HG03108 (cell line): ENCODE results near the gene BSCL2.
"Not testable (repeated sequence)": the region's sequence is repeated elsewhere in the genome, so short reads cannot be mapped to it uniquely, and the experiment has no call there.

Experiments used
- ATAC-seq: cut with Tn5 transposase; IDR thresholded peaks from one replicate; pipeline ENCODE4 v1.9.1; 2021; ENCODE audit warnings: moderate library complexity; ENCODE audit not compliant: unreplicated experiment

BSCL2 gene

DNA sequence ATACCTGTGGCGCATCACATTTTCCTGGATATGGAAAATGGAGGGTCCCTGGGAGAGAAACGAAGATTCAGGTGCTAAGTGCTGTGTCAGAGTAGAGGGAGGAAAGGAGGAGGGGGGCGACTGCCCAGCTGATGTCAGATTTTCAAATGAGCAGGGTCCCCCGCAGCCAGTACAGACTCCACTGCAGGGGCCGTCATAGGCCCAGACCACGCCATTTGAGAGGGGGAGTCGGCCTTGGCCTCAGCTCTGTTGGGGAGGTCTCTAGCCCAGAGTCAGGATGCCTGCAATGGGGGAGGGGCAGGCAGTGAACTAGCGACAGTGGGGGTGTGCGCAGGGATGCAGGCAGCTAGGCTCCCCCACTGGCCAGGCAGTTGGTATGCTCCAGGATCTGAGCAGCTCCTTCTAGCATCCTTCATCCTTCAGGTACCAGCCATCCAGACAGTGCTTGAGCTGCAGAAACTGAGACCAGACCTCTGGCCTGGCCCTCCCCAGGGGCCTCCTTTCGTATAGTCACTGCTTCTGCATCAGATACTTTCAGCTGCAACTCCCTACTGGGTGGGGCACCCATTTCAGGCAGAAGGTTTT lies at the start of gene BSCL2, which contains the start of gene GNG3:
BSCL2 (minus strand) TSS at position 148 of the 585 bp plus-strand sequence. CDS start 229 bp downstream, outside the sequence.
GNG3 (plus strand) TSS at position 400 of the 585 bp plus-strand sequence. CDS start 620 bp downstream, outside the sequence.
- ATAC-seq = no peak

DNA sequence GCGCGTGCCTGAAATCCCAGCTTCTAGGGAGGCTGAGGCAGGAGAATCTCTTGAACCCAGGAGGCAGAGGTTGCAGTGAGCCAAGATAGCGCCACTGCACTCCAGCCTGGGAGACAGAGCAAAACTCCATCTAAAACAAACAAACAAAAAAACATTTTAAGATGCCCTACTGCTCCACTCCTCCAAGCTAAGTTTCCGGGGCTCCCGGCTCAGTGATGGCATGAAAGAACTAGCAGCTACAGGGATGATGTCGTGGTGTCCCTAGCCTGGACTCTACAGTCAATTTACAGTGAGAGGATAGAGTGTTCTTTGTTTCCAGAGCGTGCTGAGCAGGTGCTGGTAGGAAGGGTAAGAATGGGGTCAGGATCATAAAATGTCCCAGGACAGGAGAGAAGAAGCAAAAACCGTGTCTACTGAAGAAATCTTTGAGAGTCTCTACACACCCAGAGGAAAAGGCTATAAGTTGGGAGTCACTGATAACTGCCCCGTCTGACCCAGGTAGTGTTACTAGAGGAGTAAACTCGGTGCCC lies 47.9 kb upstream of the BSCL2 start:
- ATAC-seq = no peak

DNA sequence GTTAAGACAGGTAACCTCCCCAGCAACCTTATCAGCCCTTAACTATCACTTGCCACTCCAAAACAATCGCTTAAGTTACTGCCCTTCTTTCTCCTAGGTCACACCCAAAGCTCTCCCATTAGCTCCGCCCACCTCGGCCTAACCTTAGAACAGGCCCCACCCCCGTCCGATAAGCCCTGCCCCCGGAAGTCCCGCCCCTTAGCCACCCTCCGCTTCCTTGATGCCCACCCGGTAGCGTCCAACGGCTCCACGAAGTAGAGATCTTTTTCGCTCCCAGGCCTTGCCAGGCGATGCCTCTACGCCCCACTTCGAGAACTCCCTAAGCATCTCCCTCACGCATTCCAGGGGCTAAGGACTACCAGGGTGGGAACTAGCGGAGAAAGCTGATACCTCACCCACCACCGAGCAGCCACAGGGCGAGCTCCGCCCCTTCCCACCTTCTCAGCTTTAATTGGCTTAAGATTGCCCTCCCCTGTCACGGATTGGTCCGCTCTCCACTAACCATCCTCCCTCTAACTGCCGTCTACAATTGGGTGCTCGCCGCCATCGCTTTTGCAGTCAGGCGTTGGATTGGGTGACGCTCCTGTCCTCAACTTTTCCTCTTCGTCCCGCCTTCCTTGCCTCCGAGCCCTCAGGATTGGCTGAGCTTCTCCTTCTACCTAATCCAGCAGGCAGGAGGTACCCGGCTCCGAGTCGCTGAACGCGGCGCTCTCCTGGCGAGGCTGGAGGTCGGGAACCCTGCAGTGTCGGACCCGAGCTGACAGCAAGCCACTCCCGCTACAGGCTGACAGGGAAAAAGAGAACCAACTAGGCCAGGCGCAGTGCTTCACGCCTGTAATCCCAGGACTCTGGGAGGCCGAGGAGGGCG lies 46.7 kb upstream of the BSCL2 start, which contains the start of gene ZBTB3:
ZBTB3 (minus strand) TSS at position 425 of the 868 bp plus-strand sequence. CDS start 496 bp downstream, outside the sequence.
- ATAC-seq = peak; percentile 96

DNA sequence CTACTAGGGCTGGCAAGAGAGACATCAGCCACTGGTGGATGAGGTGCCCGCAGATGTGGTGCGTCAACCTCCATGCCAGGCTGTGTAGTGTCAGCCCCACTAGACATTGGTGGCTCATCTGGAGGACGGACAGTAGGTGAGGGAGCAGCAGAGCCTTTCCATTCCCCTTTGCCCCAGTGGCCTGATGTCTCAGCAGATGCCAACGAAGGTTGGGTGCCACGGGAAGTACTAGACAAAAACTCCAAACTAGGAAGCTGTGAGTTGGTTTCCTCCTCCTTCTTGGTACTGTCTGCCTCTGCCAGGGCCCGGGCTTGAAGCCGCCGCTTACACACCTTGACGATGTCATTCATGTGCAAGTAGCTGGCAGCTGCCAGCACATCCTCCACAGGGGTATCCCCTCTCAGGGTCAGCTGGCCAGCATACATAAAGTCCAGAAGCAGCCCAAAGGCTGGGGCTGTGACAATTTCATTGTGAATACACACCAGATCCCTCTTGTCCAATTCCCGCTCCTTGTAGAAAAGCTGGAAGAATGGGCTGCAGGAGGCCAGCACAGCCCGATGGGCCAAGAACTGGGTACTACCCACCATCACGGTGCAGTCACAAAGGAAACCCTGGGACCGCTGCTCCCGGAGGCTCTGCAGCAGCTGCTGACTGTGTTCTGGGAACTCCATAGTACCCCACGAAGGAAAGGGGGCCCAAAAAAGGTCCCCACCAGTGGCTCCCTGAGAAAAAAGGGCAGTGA lies 45.9 kb upstream of the BSCL2 start:
- ATAC-seq = peak; percentile 0

DNA sequence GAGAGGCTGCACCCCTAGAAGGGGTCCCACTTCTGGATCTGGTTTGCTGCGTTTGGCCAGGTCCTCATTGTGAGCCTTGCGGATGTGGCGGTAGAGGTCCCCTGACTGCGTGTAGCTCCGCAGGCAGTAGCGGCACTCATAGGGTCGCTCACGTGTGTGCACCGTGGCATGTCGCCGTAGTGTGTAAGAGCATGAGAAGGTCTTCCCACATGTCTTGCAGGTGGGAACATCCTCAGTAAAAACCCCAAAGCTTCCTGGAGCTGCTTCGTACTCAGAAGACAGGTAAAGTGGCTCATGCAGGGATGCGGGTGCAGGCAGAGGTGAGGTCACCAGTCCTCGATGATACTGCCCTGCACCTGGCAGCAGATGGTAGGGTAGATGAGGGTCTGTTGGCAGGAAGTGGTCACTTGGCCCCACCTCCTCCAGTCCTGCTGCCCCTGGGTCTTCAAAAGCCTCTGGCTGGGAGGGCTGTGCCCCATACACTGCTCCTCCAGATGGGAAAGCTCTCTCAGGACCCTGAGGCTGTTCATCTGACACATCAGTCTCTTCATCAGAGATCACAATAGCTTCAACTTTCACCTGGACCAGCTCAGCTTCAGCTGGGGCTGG lies 45.1 kb upstream of the BSCL2 start:
- ATAC-seq = no peak

DNA sequence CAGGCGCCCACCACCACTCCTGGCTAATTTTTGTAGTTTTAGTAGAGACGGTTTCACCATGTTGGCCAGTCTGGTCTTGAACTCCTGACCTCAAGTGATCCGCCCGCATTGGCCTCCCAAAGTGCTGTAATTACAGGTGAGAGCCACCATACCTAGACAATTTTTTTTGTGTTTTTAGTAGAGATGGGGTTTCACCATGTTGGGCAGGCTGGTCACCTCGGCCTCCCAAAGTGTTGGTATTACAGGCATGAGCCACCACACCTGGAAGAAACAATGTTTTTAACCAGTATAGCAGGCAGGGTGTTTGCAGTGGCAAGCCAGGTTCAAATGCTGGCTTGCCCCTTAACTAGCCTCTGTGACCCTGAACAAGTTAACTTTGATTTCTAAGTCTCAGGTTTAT lies 42.7 kb upstream of the BSCL2 start:
- not testable (repeated sequence) for ATAC-seq

DNA sequence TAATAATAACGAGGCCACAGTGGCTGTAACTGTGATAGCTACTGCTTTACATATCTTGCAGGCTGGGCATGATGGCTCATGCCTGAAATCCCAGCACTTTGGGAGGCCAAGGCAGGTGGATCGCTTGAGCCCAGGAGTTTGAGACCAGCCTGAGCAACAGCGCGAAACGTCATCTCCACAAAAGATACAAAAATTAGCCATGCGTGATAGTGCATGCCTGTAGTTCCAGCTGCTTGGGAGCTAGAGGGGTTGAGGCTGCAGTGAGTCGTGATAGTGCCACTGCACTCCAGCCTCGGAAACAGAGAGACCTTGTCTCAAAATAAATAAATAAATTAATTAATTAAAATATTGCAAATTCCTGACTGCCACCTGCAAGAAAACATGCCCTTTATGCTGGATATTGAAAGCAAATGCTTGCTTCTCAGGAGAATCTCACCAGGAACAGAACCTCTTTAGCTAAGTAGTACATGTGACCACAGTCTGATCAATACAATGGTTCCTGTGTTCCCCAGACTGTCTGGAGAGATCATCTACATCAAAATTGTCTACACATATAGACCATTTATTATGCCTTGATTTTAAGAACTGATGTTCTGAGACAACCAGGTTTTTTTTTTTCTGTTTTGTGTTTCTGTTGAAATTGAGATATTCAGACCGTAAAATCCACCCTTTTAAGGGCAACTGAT lies 40.4 kb upstream of the BSCL2 start:
- no peak for ATAC-seq

DNA sequence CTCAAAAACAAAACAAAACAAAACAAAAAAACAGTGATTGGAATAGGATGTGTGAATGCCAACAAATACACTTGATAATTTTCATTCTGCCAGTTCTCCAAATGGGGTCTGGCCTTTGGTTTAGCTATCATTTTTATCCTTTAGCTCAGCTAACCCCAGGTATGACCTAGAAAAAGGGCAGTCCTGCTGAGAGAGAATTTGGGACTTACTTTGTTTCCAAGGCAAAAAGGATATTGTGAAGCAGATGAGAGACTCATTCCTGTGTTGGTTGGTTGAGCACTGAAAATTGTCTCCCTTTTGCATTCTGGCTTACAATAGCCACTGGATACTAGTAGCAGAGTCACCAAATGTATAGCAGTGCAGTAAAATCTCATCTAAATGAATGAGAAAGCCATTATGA lies 30.0 kb upstream of the BSCL2 start:
- no peak for ATAC-seq

DNA sequence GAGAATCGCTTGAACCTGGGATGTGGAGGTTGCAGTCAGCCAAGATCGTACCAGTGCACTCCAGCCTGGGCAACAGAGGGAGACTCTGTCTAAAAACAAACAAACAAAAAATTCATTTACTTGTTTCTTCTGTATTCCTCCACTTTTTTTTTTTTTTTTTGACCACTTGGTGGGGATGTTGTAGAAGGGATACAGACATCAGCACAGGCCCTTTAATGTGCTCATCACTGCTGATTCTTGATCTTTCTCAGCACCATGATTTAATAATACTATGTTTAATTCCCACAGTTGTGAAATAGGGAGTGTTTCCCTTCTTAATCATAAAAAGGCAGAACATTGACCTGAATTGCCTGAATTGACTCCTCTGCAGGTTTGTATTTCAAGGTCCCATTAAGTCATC lies 25.6 kb upstream of the BSCL2 start:
- ATAC-seq = no peak

DNA sequence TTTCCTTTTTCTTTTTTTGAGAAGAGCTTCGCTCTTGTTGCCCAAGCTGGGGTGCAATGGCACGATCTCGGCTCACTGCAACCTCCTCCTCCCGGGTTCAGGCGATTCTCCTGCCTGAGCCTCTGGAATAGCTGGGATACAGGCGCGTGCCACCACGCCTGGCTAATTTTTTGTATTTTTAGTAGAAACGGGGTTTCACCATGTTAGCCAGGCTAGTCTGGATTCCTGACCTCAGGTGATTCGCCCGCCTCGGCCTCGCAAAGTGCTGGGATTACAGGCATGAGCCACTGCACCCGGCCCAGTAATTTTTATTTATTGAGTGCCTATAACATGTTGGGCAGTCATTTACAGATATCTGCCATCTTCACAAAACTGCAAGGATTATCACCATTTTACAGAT lies 22.9 kb upstream of the BSCL2 start:
- ATAC-seq = not testable (repeated sequence)

DNA sequence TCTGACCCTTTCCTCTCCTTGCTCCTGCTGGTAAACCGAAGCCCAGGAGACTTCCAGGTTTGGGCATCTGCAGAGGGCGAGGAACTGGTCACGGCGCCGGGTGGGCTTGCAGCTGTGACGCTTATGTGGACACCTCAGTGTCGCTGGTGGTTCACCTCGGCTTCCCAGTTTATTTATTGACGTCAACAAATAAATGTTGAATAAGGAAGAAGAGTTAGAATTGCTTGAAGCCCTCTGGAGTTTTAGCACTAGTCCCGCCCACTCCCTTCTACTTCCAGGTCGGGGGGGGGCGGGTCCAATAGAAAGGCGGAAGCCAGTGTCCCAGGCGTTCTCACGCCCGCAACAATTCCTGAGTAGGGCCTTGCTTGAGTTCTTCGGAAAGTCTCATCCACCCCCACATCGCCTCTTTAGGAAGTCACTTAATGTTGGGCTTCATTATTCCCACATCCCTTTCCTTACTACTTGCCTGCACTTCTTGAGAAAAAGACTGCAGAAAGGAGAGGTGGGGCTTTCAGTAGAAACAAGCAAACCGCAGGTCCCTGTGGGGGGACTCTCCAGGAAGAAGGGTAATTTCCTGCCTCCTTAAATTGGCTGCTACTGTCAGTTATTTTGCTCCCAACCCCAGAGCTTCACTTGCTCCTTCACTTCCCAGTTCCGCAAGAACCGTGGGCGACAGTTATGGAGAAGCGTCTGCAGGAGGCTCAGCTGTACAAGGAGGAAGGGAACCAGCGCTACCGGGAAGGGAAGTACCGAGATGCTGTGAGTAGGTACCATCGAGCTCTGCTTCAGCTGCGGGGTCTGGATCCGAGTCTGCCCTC lies 21.2 kb upstream of the BSCL2 start, which contains the start of gene TTC9C:
TTC9C (plus strand) TSS at position 316 of the 818 bp plus-strand sequence; CDS start at position 679, 363 bp downstream.
- peak; percentile 18 for ATAC-seq

DNA sequence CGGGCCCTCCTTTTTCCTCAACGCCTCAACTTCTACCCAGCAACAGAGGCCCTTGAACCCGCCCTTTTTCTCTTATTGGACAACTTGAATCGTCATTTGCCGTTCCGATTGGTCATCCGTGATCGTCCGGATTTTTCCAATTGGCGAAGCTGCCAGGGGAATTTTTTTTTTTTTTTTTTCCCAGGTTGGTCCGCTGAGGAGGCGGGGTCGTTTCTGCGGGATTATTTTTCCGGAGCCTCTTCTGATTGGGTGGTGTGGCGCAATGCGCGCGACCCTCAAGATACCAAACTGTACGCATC lies 20.6 kb upstream of the BSCL2 start:
- peak; percentile 38 for ATAC-seq

DNA sequence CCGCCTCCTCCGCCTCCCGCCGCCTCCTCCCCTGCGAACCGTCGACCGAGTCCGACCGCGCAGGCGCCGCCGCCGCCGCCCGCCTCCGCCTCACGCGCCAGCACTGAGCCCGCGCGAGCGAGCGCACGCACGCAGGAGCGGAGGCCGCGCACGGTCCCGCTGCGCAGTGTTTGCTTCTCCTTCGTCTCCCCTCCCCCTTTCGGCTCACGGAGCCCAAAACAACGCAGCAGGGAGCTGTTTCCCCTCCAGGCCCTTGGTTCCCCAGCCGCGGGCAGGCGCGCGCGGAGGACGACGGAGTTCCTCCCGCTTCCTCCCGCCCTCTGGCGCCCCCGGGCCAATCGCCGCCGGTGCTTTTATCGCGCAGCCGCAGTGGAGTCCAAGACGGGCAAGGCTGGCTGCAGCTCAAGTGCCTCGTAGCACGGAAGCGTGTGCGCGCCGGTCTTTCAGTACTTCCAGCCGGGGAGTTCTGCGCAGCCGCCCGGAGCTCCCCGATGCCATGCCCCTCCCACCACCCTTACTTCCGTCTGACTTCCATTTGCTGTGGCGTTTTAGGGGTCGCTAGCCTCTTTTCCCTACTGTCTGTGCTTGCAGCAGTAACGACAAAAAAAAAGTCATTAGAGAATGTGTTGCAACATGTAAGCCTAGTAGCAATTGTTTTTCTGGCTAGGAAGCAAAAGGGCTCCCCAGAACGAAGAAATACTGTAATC lies 20.1 kb upstream of the BSCL2 start, which contains the start of gene HNRNPUL2:
HNRNPUL2 (minus strand) TSS at position 293 of the 707 bp plus-strand sequence. CDS start 301 bp downstream, outside the sequence.
- ATAC-seq = peak; percentile 62

DNA sequence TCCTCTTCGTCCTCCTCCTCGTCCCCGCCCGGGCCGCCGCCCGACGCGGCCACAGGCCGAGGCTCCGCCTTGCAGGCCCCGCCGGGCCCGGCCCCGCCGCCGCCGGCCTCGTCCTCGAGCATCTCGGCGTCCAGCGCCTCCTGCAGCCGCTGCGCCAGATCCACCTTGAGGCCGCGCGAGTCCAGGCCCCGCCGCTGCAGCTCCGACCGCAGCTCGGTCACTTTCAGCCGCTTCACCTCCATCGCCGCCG lies 19.6 kb upstream of the BSCL2 start:
- ATAC-seq = no peak

DNA sequence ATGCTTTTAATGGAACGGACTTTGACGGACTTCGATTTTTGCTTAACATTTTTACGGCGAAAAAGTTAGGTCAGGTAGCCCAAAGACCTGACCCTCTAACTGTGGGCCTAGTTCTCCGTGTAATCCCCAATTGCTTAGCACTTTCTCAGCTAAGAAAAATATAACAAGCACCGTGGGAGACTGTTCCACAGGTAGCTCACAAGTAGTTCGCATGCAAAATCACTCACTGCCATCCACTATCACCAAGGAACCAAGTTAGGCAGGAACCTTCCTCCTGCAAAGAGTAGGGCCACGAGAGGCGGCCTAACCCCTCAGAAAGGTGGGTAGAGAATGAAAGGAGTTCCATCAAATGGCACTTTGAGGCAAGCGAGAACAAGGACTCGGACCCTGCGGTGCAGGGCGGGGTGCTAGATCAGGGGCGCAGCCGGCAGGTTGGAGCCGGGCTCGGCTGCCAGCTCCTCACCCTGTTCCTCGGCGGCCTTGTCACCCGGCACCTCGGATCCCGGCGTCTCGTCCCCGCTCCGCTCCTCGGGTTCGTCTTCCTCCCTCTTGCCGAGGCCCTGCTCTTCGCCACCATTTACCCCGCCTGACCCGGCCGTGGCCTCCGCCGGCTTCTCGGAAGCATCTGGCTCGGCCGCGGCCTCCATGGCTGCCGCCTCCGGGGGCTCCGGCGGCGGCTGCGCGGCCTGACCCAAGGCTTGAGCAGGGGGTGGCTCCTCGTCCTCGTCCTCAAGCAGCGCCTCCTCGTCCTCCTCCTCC lies 19.1 kb upstream of the BSCL2 start:
- peak; percentile 2 for ATAC-seq

DNA sequence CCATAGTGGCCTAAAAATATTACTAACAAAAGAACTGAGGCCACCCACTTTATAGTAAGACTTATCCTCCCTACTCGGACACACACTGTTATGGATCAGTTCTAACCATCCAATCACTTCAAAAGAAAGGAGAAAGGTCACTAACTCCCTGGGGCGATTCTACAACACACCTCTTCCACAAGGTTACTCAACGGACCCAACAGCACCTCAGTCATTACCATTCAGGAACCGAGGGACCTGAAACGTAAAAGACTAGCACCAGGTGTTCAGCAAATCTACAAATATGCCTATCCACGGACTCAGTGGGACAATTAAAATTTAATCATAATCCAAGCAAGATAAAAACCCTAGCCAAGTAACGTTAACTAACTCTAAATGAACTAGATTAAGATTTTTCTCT lies 18.4 kb upstream of the BSCL2 start:
- no peak for ATAC-seq

DNA sequence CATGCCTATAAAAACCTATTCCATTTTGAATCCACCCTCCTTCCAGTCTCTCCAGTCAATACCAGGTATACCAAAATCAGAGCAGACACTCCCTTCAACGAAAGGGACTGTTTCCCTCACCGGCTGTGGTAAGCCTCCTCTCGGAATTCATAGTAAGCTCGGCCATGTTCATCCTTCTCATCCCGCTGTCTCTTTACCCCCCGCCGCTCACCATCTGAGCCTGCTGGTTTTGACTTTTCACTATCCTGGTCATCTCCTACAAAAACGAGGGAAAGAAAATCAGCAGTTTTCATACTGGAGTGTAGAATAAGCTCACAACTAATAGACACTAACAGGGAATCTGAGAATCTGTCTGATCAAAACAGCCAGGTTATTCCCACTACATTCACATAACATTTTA lies 16.9 kb upstream of the BSCL2 start:
- ATAC-seq = no peak

DNA sequence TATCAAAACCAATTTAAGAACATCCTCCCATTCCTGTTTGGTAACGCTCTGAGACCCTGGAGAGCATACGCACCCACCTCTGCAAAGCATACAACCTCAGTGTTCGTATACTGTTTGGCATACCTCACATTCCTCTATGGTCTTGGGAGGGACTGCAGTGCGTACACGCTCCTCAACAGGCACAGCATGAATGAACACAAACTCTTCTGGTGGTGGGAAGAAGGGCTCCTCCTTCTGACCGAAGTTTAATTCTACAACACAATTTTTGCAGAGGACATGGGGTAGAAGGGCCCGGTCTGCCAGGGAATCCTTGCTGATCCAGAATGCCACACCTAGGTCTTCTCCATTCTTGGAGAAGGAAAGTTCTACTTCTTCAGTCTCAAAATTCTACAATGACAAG lies 14.8 kb upstream of the BSCL2 start:
- no peak for ATAC-seq
